Measurements from ENCODE around the gene DYNLL2.

GRCh38 chr17:58066401-58066800 is 16.8 kb upstream of the DYNLL2 start:
- TF ChIP-seq EZH2 (IDR thresholded peaks at IDR 0.05; ENCODE audit: insufficient read depth, poor library complexity, severe bottlenecking) (no peak), EZH2phosphoT487 (IDR thresholded peaks at IDR 0.05; ENCODE audit: insufficient read depth, low read depth) (no peak)

All from GM23248 (cell line).